Heart left ventricle (tissue), 13 donors: Measurements from ENCODE around the gene GNS.

Source experiments
- POLR2A ChIP-seq, 2 donors: fragments of 450-650 bp; IDR thresholded peaks; one replicate each; pipeline ENCODE4 v1.6.1; 2017; ENCODE audit warnings: antibody characterized with exemption in 2 of 2, mild to moderate bottlenecking in 2 of 2, moderate library complexity in 2 of 2
- TF ChIP-seq, protein P1 (sequence below), 12 donors: fragments of 200-600 bp; sonication (generic) in 4 of 12; IDR thresholded peaks; one replicate each; pipeline versions ENCODE4 v1.5.0 to v1.8.0; 2018 to 2022; ENCODE audit warnings: antibody characterized with exemption in 12 of 12, mild to moderate bottlenecking in 5 of 12
- donor health status: ischemic (EF 13 %, LVEDD 7.1; RV severe dilation, severe dysfunction).
- donor health status: DM: no; HTN: yes; CAD: no.
- donor health status: DM: no; HTN: no; CAD: no.
- donor health status: ischemic (EF 25% LVEDD 6.9; RV normal size, moderate dysfunction).
- donor health status: ischemic (EF 25% LVEDD 5.7; RV mildly dilated, moderate dysfunction).
- donor health status: ischemic (EF 35%, LVEDD 5.7; RV mildly dilated, moderate dysfunction).
- donor health status: nonischemic (EF 11% LVEDD 7.7; RV severe dilation, severe dysfunction).
- donor health status: DM: yes; HTN: yes; CAD: no.
- donor health status: PGD.
- donor health status: ischemic (EF 29% LVEDD 5.4; RV normal size, mild dysfunction).
- donor health status: nonischemic (EF 23%, LVEDD 6.1; RV moderate dilation, normal function).

DNA sequence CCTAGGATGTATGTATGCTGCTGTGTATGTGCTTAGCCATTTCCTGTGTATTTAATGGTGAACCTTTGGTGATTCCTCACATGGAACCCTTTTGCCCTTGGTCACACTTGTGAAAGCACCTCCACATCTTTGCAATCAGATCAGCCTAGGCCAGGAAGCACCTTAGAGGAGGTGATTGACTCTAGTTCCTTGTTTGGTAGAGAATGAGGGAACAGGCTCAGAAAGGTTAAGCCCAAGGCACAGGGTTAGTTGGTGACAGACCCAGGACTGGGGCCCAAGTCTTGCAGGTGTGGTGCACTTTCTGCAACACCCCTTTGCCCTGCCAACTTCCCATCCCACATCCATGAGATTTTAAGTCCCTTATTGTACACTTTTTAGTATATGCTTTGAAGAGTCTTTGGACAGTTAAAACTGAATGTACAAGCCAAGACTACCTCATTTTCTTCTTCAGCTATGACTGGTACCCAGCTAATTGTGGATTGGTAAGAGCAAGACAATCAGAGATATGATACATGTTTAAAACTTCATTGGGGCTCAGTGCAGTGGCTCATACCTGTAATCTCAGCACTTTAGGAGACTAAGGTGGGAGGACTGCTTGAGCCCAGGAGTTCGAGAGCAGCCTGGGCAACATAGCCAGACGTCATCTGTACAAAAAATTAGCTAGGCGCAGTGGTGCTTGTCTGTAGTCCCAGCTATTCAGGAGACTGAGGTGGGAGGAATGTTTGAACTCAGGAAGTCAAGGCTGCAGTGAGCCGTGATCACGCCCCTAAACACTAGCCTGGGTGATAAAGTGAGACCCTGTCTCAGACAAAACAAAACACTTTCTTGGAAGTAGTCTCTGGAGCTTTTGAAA, 77.8 kb downstream of the GNS start:
- TF ChIP-seq, protein P1, sequence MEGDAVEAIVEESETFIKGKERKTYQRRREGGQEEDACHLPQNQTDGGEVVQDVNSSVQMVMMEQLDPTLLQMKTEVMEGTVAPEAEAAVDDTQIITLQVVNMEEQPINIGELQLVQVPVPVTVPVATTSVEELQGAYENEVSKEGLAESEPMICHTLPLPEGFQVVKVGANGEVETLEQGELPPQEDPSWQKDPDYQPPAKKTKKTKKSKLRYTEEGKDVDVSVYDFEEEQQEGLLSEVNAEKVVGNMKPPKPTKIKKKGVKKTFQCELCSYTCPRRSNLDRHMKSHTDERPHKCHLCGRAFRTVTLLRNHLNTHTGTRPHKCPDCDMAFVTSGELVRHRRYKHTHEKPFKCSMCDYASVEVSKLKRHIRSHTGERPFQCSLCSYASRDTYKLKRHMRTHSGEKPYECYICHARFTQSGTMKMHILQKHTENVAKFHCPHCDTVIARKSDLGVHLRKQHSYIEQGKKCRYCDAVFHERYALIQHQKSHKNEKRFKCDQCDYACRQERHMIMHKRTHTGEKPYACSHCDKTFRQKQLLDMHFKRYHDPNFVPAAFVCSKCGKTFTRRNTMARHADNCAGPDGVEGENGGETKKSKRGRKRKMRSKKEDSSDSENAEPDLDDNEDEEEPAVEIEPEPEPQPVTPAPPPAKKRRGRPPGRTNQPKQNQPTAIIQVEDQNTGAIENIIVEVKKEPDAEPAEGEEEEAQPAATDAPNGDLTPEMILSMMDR (IDR thresholded peaks at IDR 0.05) = no peak
- no peak for TF ChIP-seq POLR2A (IDR thresholded peaks at IDR 0.05)
